Stimulated activated CD4-positive, alpha-beta T cell treated with anti-CD3 and anti-CD28 coated beads, Interleukin-4, amount 100 ng/mL, for 4 hours (primary cell): Measurements from ENCODE around the gene APC.

ENCODE experiments used
- DNase-seq, 2 experiments: peaks; one replicate each; pipeline ENCODE4 v3.0.0-alpha.2; 2020

Gene APC

GRCh38 chr5:112717506-112718082 is 20.1 kb upstream of the APC start:
- no peak for DNase-seq

- no peak for DNase-seq
Observed at GRCh38 chr5:112718344-112718743, 19.3 kb upstream of the APC start.

- DNase-seq, result no peak
Observed at GRCh38 chr5:112720576-112720975, 17.1 kb upstream of the APC start.

- no peak for DNase-seq
Observed at GRCh38 chr5:112724901-112725300, 12.8 kb upstream of the APC start.

GRCh38 chr5:112729630-112730029 is 8.1 kb upstream of the APC start:
- DNase-seq, result no peak

GRCh38 chr5:112732131-112732530 is 5.6 kb upstream of the APC start:
- no peak for DNase-seq

GRCh38 chr5:112733586-112733985 is 4.1 kb upstream of the APC start:
- no peak for DNase-seq

GRCh38 chr5:112734597-112734996 is 3.1 kb upstream of the APC start:
- DNase-seq, result no peak

- no peak for DNase-seq
Observed at GRCh38 chr5:112735702-112736101, 2.0 kb upstream of the APC start.

- no peak for DNase-seq
Observed at GRCh38 chr5:112737070-112737462, 619 bp upstream of the APC start.

GRCh38 chr5:112738191-112738560 is 491 bp downstream of the APC start:
- no peak for DNase-seq

GRCh38 chr5:112742424-112742823 is 4.7 kb downstream of the APC start:
- no peak for DNase-seq

- no peak for DNase-seq
Observed at GRCh38 chr5:112743631-112744030, 5.9 kb downstream of the APC start.

- DNase-seq, result no peak
Observed at GRCh38 chr5:112752335-112752734, 14.7 kb downstream of the APC start.

- no peak for DNase-seq
Observed at GRCh38 chr5:112755703-112756102, 18.0 kb downstream of the APC start.

- no peak for DNase-seq
Observed at GRCh38 chr5:112757468-112758208, 20.0 kb downstream of the APC start.

- DNase-seq, result no peak
Observed at GRCh38 chr5:112758676-112759075, 21.0 kb downstream of the APC start.

GRCh38 chr5:112762113-112762810 is 24.6 kb downstream of the APC start:
- no peak for DNase-seq

GRCh38 chr5:112763165-112763564 is 25.5 kb downstream of the APC start:
- DNase-seq, result no peak

GRCh38 chr5:112772124-112772523 is 34.4 kb downstream of the APC start:
- DNase-seq, result no peak

- no peak for DNase-seq
Observed at GRCh38 chr5:112776301-112776856, 38.7 kb downstream of the APC start.

GRCh38 chr5:112779531-112779930 is 41.8 kb downstream of the APC start:
- no peak for DNase-seq

GRCh38 chr5:112784726-112785125 is 47.0 kb downstream of the APC start:
- no peak for DNase-seq

GRCh38 chr5:112787261-112787660 is 49.6 kb downstream of the APC start:
- no peak for DNase-seq
